Naive thymus-derived CD8-positive, alpha-beta T cell (primary cell): Measurements from ENCODE around the gene NRG4. TPM values are rescaled to one million over a fixed set of nuclear protein-coding genes. Genes with fewer than 3 reads are reported as not detected.
"Not testable (repeated sequence)": the region's sequence is repeated elsewhere in the genome, so short reads cannot be mapped to it uniquely, and the experiment has no call there.

Source experiments
- ATAC-seq, 2 donors: fragments of 150-1000 bp; cut with Tn5 transposase in 1 of 2; sonication (Bioruptor Pico), chemical (Tn5 transposase) in 1 of 2; 1 replicate in 1 of 2; 2 replicates in 1 of 2; pipeline ENCODE4 v1.10.0; 2021; ENCODE audit warnings: mild to moderate bottlenecking in 2 of 2, moderate library complexity in 2 of 2
- POLR2A ChIA-PET: fragments of 350-600 bp; sonication (Branson Sonifier 250); formaldehyde crosslinking; loops from one replicate; lab custom pipeline; 2021; ENCODE audit warnings: antibody characterized with exemption; lab: Charles Lee
- DNase-seq, 10 donors: peaks; one replicate each; pipeline versions ENCODE4 v3.0.0 to v3.0.0-alpha.2; 2020 to 2022
- H3K27ac Mint-ChIP-seq, 10 donors: one replicate each; pipeline ENCODE4 v1.8.0; 2020 to 2022; ENCODE audit warnings: mild to moderate bottlenecking in 10 of 10, mixed read lengths in 10 of 10, moderate library complexity in 4 of 10, inconsistent platforms in 1 of 10
- H3K27me3 Mint-ChIP-seq, 5 donors: one replicate each; pipeline ENCODE4 v1.8.0; 2021 to 2022; ENCODE audit warnings: mixed read lengths in 5 of 5
- H3K36me3 Mint-ChIP-seq, 3 donors: one replicate each; pipeline ENCODE4 v1.8.0; 2020 to 2022; ENCODE audit warnings: mixed read lengths in 3 of 3, mild to moderate bottlenecking in 2 of 3, inconsistent platforms in 1 of 3
- H3K4me1 Mint-ChIP-seq, 4 donors: one replicate each; pipeline ENCODE4 v1.8.0; 2021 to 2022; ENCODE audit warnings: mixed read lengths in 4 of 4
- H3K4me3 Mint-ChIP-seq, 10 donors: one replicate each; pipeline ENCODE4 v1.8.0; 2020 to 2022; ENCODE audit warnings: mild to moderate bottlenecking in 10 of 10, mixed read lengths in 10 of 10, moderate library complexity in 6 of 10, inconsistent platforms in 1 of 10
- H3K9me3 Mint-ChIP-seq, 9 donors: one replicate each; pipeline ENCODE4 v1.8.0; 2020 to 2022; ENCODE audit warnings: mixed read lengths in 9 of 9, mild to moderate bottlenecking in 3 of 9, inconsistent platforms in 1 of 9, moderate library complexity in 1 of 9
- polyA plus RNA-seq, 3 donors: library from polyadenylated mRNA; unstranded; fragments of 300-500 nt; fragmentation: Illumina TruSeq; gene quantifications; one replicate each; pipeline ENCODE4 v1.2.3, GENCODE V29; 2021
- total RNA-seq, 8 experiments: library from RNA in 2 of 8; stranded (reverse) in 2 of 8; gene quantifications; one replicate each; pipeline ENCODE4 v1.2.3 and lab custom pipeline; 2021 to 2026

The NRG4 gene
- total and polyA plus RNA-seq, 5 experiments from 2014 or later, result not detected

DNA sequence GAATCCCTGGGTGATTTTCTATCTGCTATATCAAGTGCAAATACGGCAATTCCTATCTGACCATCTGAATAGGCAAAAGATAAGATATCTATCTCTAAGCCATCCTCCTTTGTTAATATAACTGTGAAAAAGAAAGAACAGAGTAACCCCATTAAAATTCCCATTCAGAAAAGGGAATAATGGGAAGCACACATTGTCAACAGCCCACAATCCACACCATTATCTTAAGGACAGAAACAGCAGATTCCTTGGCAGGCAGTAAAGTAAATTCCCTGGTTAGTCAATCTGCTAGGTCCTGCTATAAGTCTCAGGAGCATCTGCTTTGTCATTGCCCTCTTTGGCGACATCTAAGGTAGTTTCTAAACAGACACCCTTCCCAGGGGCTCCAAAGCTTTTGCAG, 21.9 kb upstream of the NRG4 start:
- Mint-ChIP-seq H3K36me3 (peaks cover 0 to 5% (median 0%) of the 10 kb centered on the region in 3 donors), H3K9me3 (peaks cover 0 to 9% (median 4%) of the 10 kb centered on the region in 9 donors), H3K4me3 (no peak overlapping the region), H3K27ac (no peak overlapping the region), H3K4me1 (no peaks in the 10 kb centered on the region), H3K27me3 (peaks cover 0 to 6% (median 2%) of the 10 kb centered on the region in 5 donors)
- POLR2A ChIA-PET, result no interaction called here
- ATAC-seq (no peak), DNase-seq (no peak)

DNA sequence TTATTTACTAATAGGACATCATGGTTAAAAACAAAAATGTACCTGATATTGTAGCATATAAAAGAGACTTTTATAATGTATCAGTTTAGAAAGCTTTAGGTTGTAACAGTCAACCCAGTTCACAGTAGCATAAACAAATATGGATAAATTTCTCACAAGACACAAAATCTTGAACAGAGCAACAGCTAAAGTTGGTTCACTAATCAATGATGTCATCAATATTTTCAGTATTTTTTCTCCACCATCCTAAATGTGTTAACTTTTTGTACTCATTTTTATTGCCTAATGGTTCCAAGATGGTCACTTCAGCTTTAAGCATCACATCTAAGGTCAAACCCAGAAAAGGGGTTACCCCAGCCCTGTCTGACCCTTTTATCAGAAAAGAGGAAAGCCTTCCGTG, 21.2 kb upstream of the NRG4 start:
- H3K4me1 Mint-ChIP-seq, result no peaks in the 10 kb centered on the region
- H3K36me3 Mint-ChIP-seq, result no peaks in the 10 kb centered on the region
- peaks cover 0 to 6% (median 0%) of the 10 kb centered on the region in 5 donors for H3K27me3 Mint-ChIP-seq
- no peak overlapping the region for H3K4me3 Mint-ChIP-seq
- DNase-seq, result no peak
- H3K27ac Mint-ChIP-seq, result no peak overlapping the region
- POLR2A ChIA-PET, result no interaction called here
- no peak for ATAC-seq
- H3K9me3 Mint-ChIP-seq, result peaks cover 0 to 5% (median 0%) of the 10 kb centered on the region in 9 donors

DNA sequence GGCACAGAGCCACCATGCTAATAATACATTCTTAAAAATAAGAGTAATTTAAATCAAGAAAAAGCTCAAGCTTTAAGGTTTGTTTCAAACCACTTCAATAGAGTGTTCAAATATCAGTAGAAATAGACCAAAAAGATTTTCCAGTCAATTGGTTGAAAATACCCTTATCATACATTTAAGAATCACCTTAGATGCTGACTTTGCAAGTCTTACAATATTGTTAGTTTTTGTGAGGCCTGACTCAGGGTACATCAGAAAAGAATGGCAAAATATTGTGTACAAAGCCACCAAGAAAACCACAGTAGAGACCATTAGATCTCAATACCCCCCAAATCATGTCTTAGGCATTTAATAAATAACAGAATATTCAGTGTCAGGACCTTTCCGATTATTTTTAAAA, 19.8 kb upstream of the NRG4 start:
- H3K9me3 Mint-ChIP-seq, result peaks cover 0 to 12% (median 0%) of the 10 kb centered on the region in 9 donors
- no peaks in the 10 kb centered on the region for H3K4me1 Mint-ChIP-seq
- DNase-seq, result no peak
- peaks cover 0 to 8% (median 2%) of the 10 kb centered on the region in 5 donors for H3K27me3 Mint-ChIP-seq
- no peak for ATAC-seq
- H3K4me3 Mint-ChIP-seq, result no peak overlapping the region
- no peak overlapping the region for H3K27ac Mint-ChIP-seq
- no peaks in the 10 kb centered on the region for H3K36me3 Mint-ChIP-seq
- POLR2A ChIA-PET, result no interaction called here

- H3K27me3 Mint-ChIP-seq, result peaks cover 11 to 36% (median 28%) of the 10 kb centered on the region in 5 donors
- H3K4me1 Mint-ChIP-seq, result no peaks in the 10 kb centered on the region
- H3K4me3 Mint-ChIP-seq, result no peak overlapping the region
- peaks cover 8 to 38% (median 14%) of the 10 kb centered on the region in 9 donors for H3K9me3 Mint-ChIP-seq
- DNase-seq (no peak), ATAC-seq (no peak)
- POLR2A ChIA-PET, result no interaction called here
- H3K36me3 Mint-ChIP-seq, result peaks cover 0 to 23% (median 15%) of the 10 kb centered on the region in 3 donors
- no peak overlapping the region for H3K27ac Mint-ChIP-seq
Measured at GRCh38 chr15:76024021-76024768, 12.0 kb upstream of the NRG4 start.

- Mint-ChIP-seq H3K36me3 (peaks cover 4 to 32% (median 5%) of the 10 kb centered on the region in 3 donors), H3K9me3 (peaks cover 0 to 41% (median 20%) of the 10 kb centered on the region in 9 donors), H3K27me3 (peaks cover 16 to 43% (median 30%) of the 10 kb centered on the region in 5 donors)
- POLR2A ChIA-PET, H3K4me3 Mint-ChIP-seq, H3K4me1 Mint-ChIP-seq, ATAC-seq, H3K27ac Mint-ChIP-seq, DNase-seq: not testable (repeated sequence)
Measured at GRCh38 chr15:76013470-76013869, 1.2 kb upstream of the NRG4 start.

DNA sequence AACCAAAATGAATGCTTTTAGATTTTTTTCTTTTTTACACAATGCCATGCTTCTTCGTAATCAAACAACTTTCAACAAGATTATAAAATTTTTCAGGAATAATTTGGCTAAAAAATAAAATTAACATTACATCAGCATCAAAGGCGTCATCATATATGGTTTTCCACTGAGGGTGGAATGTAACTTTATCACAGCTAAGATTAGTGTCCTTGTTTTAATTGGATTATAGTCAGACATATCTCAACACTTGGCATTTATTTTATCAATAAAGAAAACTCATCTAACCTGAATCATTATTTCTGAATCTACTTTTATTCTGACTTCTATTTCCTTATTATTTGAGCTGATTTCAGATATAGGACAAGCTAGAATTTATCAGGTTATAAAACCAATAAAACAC, 1.6 kb downstream of the NRG4 start:
- no peak for ATAC-seq
- DNase-seq, result no peak
- Mint-ChIP-seq H3K4me3 (no peak overlapping the region), H3K27ac (no peak overlapping the region), H3K36me3 (peaks cover 0 to 8% (median 0%) of the 10 kb centered on the region in 3 donors), H3K27me3 (peaks cover 7 to 29% (median 13%) of the 10 kb centered on the region in 5 donors), H3K9me3 (peaks cover 0 to 14% (median 1%) of the 10 kb centered on the region in 9 donors), H3K4me1 (peaks cover 2 to 14% (median 6%) of the 10 kb centered on the region in 4 donors)
- POLR2A ChIA-PET, result no interaction called here

DNA sequence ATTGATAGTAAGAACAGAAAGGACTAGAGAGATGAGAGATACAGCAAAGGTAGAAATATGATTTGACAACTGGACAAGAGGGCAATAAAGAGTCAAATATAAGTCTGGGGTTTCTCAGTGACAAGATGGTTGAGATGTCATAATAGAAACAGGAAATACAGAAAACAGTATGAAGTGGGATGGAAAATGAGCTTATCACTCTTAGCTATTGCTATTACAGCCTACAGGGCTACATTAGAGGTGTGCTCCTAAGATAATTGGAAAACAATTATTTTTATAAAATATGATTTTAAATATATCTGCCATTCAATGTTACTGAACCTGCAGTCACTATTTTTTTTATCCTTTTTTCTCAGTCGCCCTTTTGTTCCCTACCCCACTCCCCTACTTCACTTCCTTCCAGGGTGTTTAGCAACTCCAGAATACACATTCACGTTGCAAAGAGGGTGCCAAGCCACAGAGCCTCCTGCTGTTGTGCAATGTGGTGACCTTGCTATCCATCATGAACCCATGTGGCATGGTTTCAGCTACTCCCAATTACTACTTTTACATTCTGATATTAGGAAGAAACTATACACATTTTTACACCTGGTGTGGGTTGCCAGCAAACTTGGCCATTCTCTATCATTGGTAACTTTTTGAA, 6.0 kb downstream of the NRG4 start:
- no peak for DNase-seq
- H3K36me3 Mint-ChIP-seq, result no peaks in the 10 kb centered on the region
- POLR2A ChIA-PET, result no interaction called here
- no peaks in the 10 kb centered on the region for H3K9me3 Mint-ChIP-seq
- H3K27me3 Mint-ChIP-seq, result peaks cover 4 to 36% (median 19%) of the 10 kb centered on the region in 5 donors
- H3K27ac Mint-ChIP-seq, result no peak overlapping the region
- ATAC-seq, result no peak
- no peak overlapping the region for H3K4me3 Mint-ChIP-seq
- peaks cover 0 to 6% (median 0%) of the 10 kb centered on the region in 4 donors for H3K4me1 Mint-ChIP-seq

DNA sequence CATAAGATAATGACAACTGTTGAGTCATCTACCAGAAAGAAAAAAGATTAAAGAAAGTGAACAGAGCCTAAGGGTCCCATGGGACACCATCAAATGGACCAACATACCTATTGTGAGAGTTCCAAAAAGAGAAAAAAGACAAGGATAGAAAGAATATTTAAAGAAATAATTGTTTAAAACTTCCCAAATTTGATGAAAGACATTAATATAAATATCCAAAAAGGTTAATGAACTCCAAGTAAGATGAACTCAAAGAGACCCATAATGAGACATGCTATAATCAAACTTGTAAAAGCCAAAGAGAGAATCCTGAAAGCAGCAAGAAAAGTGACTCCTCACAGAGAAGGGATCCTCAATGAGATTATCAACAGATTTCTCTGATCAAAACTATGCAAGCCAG, 8.9 kb downstream of the NRG4 start:
- Mint-ChIP-seq H3K4me3 (no peak overlapping the region), H3K4me1 (peaks cover 0 to 6% (median 0%) of the 10 kb centered on the region in 4 donors), H3K27ac (no peak overlapping the region), H3K36me3 (no peaks in the 10 kb centered on the region), H3K9me3 (no peaks in the 10 kb centered on the region), H3K27me3 (peaks cover 6 to 36% (median 19%) of the 10 kb centered on the region in 5 donors)
- ATAC-seq, result no peak
- DNase-seq, result no peak
- POLR2A ChIA-PET, result no interaction called here

DNA sequence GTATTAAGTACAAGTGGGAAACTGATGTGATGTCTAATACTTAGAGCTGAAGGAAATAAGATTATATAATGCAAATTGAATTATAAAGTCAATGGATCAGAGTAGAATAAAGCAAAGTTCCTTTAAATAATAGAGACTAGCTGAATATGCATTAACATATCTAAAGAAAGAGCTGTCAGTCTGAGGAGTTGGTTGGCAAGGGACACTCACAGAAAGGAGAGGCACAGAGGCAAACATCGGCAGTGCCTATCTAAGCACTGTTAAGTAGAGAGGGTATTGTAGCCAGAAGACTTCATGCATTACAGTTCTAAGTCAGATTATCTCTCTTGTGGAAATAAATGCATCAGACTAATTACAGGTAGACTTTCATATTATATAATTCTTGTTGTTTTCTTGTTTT, 16.6 kb downstream of the NRG4 start:
- Mint-ChIP-seq H3K27ac (no peak overlapping the region), H3K4me3 (no peak overlapping the region), H3K4me1 (no peaks in the 10 kb centered on the region), H3K27me3 (peaks cover 6 to 33% (median 11%) of the 10 kb centered on the region in 5 donors), H3K9me3 (peaks cover 2 to 22% (median 9%) of the 10 kb centered on the region in 9 donors), H3K36me3 (peaks cover 0 to 8% (median 0%) of the 10 kb centered on the region in 3 donors)
- POLR2A ChIA-PET, result no interaction called here
- ATAC-seq (no peak), DNase-seq (no peak)

GRCh38 chr15:75994220-75994619, 18.0 kb downstream of the NRG4 start:
- no peak for ATAC-seq
- peaks cover 2 to 22% (median 9%) of the 10 kb centered on the region in 9 donors for H3K9me3 Mint-ChIP-seq
- H3K27me3 Mint-ChIP-seq, result peaks cover 4 to 33% (median 10%) of the 10 kb centered on the region in 5 donors
- peaks cover 0 to 8% (median 0%) of the 10 kb centered on the region in 3 donors for H3K36me3 Mint-ChIP-seq
- POLR2A ChIA-PET, result no interaction called here
- no peak overlapping the region for H3K4me3 Mint-ChIP-seq
- no peak for DNase-seq
- no peak overlapping the region for H3K27ac Mint-ChIP-seq
- H3K4me1 Mint-ChIP-seq, result no peaks in the 10 kb centered on the region

DNA sequence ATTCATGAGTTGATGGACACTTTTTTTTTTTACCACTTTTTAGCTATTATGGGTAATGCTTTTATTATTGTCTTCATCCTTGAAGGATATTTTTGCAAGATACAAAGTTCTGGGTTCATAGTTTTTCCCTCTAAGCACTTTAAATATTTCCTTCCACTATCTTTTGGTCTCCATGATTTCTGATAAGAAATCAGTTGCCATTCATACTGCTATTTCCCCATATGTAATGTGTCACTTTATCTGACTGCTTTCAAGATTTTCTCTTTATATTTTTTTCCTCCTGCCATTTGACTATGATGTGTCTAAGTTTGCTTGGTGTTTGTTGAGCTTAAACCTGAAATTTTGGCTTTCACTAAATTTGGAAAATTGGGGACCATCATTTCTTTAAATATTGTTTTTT, 19.3 kb downstream of the NRG4 start:
- POLR2A ChIA-PET, result no interaction called here
- no peak for DNase-seq
- H3K27me3 Mint-ChIP-seq, result peaks cover 2 to 25% (median 7%) of the 10 kb centered on the region in 5 donors

GRCh38 chr15:75989875-75990274, 22.3 kb downstream of the NRG4 start:
- Mint-ChIP-seq H3K9me3 (peaks cover 2 to 22% (median 7%) of the 10 kb centered on the region in 9 donors), H3K4me3 (no peak overlapping the region), H3K27me3 (peaks cover 0 to 9% (median under 1%) of the 10 kb centered on the region in 5 donors), H3K27ac (no peak overlapping the region), H3K4me1 (no peaks in the 10 kb centered on the region), H3K36me3 (peaks cover 0 to 8% (median 0%) of the 10 kb centered on the region in 3 donors)
- POLR2A ChIA-PET, result no interaction called here
- DNase-seq (no peak), ATAC-seq (no peak)

More for the DNA sequence above, 19.3 kb downstream of the NRG4 start:
- ATAC-seq, result no peak
- Mint-ChIP-seq H3K9me3 (peaks cover 2 to 22% (median 9%) of the 10 kb centered on the region in 9 donors), H3K4me3 (no peak overlapping the region), H3K27ac (peak overlapping the region in 1 of 10 donors; percentile 44), H3K36me3 (peaks cover 0 to 8% (median 0%) of the 10 kb centered on the region in 3 donors), H3K4me1 (no peaks in the 10 kb centered on the region)

DNA sequence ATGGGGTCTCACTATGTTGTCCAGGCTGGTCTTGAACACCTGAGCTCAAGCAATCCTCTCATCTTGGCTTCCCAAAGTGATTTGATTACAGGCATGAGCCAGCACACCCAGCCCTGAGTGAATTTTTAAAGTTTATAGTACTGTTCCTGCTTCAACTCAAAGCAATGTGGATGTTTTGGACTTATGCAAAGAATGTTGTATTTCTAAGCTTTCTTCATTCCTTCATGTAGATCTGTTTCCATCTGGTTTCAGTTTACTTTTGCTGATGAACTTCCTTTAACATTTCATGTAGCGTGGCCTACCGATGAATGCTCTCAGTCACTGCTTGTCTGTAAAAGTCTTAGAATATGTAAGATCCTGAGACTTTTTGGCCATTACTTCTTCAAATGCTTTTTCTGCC, 23.2 kb downstream of the NRG4 start:
- H3K36me3 Mint-ChIP-seq, result peaks cover 0 to 4% (median 0%) of the 10 kb centered on the region in 3 donors
- H3K27me3 Mint-ChIP-seq, result peaks cover 0 to under 1% (median 0%) of the 10 kb centered on the region in 5 donors
- ATAC-seq (no peak), DNase-seq (no peak)
- H3K27ac Mint-ChIP-seq, result no peak overlapping the region
- no peaks in the 10 kb centered on the region for H3K4me1 Mint-ChIP-seq
- POLR2A ChIA-PET, result no interaction called here
- peaks cover under 1 to 17% (median 3%) of the 10 kb centered on the region in 9 donors for H3K9me3 Mint-ChIP-seq
- H3K4me3 Mint-ChIP-seq, result no peak overlapping the region
